Kidney capillary endothelial cell (primary cell): ENCODE results near the gene MFRP.

Source experiments
- DNase-seq: peaks from one replicate; pipeline ENCODE4 v3.0.0-alpha.2; 2018; ENCODE audit warnings: low spot score

The MFRP gene

GRCh38 chr11:119337581-119338317 lies 8.8 kb downstream of the MFRP start:
- DNase-seq, result no peak

GRCh38 chr11:119336744-119337469 lies 9.6 kb downstream of the MFRP start:
- no peak for DNase-seq

DNA sequence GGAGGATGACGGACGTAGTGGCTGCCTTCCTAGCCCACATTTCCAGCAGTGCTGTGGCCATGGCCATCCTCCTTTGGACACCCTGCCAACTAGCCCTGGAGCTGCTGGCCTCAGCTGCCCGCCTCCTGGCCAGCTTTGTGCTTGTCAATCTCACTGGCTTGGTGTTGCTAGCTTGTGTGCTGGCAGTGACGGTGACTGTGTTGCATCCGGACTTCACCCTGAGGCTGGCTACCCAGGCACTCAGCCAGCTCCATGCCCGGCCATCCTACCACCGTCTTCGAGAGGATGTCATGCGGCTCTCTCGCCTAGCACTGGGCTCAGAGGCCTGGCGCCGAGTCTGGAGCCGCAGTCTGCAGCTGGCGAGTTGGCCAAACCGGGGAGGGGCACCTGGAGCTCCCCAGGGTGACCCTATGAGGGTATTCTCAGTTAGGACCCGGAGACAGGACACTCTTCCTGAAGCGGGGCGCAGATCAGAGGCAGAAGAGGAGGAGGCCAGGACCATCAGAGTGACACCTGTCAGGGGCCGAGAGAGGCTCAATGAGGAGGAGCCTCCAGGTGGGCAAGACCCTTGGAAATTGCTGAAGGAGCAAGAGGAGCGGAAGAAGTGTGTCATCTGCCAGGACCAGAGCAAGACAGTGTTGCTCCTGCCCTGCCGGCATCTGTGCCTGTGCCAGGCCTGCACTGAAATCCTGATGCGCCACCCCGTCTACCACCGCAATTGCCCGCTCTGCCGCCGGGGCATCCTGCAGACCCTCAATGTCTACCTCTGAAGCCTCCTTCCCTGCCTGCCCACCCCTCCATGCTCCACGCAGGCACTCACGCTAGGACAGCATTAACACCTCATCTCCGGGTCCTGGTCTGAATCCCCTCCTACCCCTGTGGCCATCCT lies 10.6 kb downstream of the MFRP start:
- no peak for DNase-seq

GRCh38 chr11:119335091-119335654 lies 11.3 kb downstream of the MFRP start:
- DNase-seq, result no peak

- peak; percentile 95 for DNase-seq
Measured at GRCh38 chr11:119334174-119334930, 12.2 kb downstream of the MFRP start, which contains the start of gene RNF26. Gene RNF26 (plus strand): TSS chr11:119334527. CDS start chr11:119335123, 596 bp downstream.

- no peak for DNase-seq
Measured at GRCh38 chr11:119332111-119332765, 14.3 kb downstream of the MFRP start.

DNA sequence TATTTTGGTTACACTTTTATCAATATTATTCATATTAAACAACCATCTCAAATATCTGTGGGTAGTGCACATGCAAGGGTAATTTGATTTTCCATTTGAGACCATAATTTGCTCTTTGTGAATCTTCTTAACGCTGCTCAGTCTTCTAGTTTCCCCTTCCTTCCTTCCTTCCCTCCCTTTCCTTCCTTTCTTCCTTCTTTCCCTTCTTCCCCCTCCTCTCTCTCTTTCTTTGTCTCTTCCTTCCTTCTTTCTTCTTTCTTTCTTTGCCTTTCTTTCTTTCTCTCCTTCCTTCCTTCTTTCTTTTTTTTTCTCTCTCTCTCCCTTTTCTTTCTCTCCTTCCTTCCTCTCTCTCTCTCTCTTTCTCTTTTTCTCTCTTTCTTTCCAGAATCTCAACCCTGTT lies 16.3 kb downstream of the MFRP start:
- DNase-seq, result no peak

DNA sequence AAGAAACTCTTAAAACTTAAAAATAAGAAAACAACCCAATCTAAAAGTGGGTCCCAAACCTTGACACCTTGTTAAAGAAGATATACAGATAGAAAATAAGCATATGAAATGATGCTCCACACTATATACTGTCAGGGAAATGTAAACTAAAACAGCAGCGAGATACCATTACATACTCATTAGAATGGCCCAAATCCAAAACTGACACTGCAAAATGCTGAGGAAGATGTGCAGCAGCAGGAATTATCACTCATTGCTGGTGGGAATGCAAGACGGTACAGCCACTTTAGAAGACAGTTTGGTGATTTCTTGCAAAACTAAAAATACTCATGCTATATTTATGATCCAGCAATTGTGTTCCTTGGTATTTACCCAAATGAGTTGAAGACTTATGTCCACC lies 17.2 kb downstream of the MFRP start:
- no peak for DNase-seq

- no peak for DNase-seq
Measured at GRCh38 chr11:119324189-119324588, 22.3 kb downstream of the MFRP start.

GRCh38 chr11:119323532-119324033 lies 22.9 kb downstream of the MFRP start:
- no peak for DNase-seq

- no peak for DNase-seq
Measured at GRCh38 chr11:119322921-119323531, 23.5 kb downstream of the MFRP start.

- DNase-seq, result no peak
Measured at GRCh38 chr11:119322360-119322739, 24.2 kb downstream of the MFRP start.

- DNase-seq, result peak; percentile 74
Measured at GRCh38 chr11:119320776-119321524, 25.6 kb downstream of the MFRP start.

DNA sequence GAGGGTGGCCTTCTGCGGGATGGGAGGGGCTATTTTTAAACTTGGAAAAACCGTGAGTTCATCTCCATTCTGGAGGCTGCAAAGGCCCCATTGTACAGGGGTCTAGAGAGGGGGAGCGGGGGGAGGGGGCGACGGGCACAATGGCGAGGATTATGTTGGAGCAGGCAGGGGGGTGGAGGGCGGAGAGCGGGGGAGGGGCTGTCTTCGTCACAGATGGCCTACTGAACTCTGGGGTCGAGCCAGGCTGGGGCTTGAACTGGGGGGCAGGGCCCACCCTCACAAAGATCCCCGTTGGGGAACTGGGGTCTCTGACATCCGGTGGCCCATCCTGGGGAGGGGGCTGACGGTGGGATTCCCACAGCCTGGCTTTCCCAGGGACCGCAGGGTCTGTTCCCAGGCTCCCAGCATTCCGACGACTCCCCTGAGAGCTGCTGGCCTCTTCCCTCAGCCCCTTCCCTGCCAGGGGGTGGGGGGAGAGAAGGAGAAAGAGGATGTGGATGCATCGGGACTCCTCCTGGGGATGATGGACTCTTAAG lies 26.2 kb downstream of the MFRP start:
- DNase-seq, result no peak

DNA sequence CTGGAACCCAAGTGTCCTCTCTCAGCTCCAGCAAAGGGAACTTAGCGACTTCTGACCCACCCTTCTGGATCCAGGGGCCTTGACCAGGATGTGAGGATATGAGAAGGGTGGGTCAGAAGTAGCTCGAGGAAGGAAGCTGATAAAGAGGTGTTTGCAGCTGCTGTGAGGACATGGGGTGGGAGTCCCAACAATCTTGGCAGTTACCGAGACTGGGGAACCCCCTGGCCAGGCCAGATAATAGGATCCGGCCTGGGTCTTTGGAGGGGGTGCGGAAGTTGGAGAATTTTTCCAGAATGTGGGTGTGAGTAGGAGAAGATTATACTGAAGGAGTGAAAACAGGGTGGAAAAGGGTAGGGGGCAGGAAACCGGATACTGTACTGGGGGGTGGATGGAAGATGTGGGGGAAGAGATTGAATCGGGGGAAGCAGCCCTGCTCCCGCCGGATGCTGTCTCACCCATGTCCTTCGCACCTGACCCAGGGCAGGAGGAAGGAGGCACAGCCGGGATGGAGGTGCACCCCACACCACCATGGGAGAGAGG lies 26.7 kb downstream of the MFRP start:
- DNase-seq, result peak; percentile 84

GRCh38 chr11:119319136-119319699 lies 27.3 kb downstream of the MFRP start:
- no peak for DNase-seq

DNA sequence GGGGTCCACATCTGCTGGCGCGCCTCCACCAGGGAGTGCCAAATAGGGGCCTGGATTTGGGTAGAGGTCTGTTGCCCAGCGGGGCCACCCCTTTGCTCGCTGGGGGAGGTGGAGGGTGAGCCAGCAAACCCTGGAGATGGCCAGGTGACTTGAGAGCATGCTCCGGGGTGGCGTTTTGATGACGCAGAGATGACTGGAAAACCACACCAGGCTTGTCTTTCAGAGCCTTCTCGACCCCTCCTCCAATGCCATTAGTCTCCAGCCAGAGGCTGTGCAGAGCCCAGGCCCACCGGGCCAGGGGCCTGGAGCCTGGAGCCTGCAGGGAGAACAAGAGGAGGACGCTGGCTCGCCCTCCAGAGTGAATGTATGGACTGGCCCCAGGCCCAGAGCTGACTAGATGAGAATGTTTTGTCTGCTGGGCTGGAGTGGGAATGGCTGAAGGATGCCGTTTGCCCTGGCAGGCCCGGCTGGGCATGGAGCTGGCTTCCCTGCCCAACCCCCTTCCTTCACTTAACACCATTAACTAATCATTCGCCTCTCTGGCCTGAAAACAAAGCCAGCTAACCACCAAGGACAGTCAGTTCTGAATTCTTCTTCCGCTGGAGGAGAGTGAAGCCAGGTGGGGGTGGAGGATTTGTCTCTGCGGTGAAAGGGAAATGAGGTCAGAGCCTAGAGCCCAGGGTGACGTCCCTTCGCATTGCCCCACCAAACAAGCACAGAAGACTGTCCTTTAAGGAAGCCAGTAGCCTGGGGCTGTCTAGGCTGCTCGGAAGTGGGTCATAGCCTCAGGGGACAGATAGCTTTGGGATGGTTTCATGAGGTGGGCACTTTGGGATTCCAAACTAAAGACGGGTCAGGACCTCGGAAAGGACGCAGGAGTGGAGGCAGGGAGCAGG lies 28.0 kb downstream of the MFRP start:
- DNase-seq, result peak; percentile 96
